Measurements from ENCODE around the gene BACE1.

BACE1 gene

DNA sequence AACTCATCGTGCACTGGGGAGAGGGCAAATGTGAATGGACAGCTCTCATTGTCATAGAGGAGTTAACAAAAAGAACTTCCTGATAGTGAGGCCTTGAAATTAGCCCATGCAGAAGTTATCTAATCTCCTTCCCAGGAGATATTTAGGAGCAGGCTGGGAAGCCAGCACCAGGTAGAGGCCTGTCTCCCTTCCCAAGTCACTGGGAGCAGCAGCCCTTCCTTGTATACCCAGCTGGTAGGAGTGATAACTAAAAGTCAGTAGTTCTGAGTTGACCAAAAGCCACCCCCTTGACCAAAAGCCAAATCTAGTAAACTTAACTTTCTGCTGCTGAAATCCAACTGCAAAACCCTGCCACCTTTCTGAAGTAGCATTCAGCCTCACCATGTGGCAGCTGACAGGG, 26.3 kb downstream of the BACE1 start:
- H3K4me3 ChIP-seq (ENCODE audit: low read depth, low read length): no peak overlapping the region
- TF ChIP-seq, protein P1, sequence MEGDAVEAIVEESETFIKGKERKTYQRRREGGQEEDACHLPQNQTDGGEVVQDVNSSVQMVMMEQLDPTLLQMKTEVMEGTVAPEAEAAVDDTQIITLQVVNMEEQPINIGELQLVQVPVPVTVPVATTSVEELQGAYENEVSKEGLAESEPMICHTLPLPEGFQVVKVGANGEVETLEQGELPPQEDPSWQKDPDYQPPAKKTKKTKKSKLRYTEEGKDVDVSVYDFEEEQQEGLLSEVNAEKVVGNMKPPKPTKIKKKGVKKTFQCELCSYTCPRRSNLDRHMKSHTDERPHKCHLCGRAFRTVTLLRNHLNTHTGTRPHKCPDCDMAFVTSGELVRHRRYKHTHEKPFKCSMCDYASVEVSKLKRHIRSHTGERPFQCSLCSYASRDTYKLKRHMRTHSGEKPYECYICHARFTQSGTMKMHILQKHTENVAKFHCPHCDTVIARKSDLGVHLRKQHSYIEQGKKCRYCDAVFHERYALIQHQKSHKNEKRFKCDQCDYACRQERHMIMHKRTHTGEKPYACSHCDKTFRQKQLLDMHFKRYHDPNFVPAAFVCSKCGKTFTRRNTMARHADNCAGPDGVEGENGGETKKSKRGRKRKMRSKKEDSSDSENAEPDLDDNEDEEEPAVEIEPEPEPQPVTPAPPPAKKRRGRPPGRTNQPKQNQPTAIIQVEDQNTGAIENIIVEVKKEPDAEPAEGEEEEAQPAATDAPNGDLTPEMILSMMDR (IDR thresholded peaks at IDR 0.05; ENCODE audit: insufficient read depth, low read depth, low read length, missing control alignments): no peak
- no peak for DNase-seq (ENCODE audit: low read depth)

DNA sequence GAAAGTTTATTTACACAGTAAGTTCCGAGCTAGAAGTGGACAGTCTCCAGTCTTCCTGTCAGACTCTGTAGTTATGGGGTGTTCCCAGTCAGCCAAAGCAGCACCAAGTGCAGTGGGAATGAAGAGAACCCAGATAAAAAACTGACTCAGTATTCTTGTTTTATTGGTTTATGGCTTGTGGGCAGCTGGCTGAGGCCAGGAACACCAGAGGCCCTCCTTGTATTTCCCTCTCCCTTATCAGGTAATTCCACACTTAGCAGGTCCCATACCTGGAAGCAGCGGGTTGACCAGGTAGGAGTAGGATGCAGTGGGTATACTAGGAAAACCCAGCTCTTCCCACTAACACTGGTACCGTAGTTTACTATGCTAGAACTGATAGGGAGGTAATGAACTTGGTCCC, 28.4 kb downstream of the BACE1 start:
- H3K4me3 ChIP-seq (ENCODE audit: low read depth, low read length): no peak overlapping the region
- TF ChIP-seq, protein P1 (IDR thresholded peaks at IDR 0.05; ENCODE audit: insufficient read depth, low read depth, low read length, missing control alignments): no peak
- DNase-seq (ENCODE audit: low read depth): no peak

DNA sequence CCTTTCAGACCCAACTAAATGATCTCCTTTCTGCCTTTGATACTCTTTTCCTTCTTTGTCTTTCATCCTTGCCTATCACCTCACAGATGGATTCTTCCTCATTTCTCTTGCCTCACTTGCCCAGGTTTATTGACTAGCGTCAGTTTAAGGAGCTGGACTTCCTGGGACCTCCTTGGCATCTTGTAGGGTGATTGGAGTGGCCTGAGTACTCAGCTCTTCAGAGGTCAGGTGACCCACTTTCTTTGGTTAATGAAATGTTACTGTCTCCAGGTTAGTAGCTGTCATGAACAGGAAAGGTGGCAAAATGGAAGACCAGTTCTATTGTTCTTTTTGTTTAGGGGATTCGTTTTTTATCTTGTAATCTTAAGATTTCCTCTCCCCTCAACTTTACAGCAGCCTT, 29.5 kb downstream of the BACE1 start:
- DNase-seq (ENCODE audit: low read depth): no peak
- TF ChIP-seq, protein P1 (IDR thresholded peaks at IDR 0.05; ENCODE audit: insufficient read depth, low read depth, low read length, missing control alignments): no peak
- no peak overlapping the region for H3K4me3 ChIP-seq (ENCODE audit: low read depth, low read length)

DNA sequence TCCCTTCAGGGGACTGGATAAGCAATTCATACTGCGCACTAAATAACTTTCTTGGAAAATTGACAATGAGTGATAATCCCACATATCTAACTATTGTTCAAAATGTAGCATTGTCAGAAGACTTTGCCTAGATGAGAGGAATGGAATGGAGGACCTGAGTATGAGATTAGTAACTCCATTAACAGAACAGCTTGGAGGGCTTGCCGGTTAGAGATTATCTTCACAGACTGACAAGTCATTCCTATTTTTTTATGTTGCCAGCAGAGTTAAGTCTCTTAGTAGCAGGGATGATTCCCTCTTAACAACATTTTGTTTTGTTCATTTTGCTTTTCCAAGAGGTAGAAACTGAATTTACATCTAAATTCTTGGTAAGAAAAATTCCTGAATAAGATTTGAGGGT, 32.0 kb downstream of the BACE1 start:
- no peak overlapping the region for H3K4me3 ChIP-seq (ENCODE audit: low read depth, low read length)
- TF ChIP-seq, protein P1 (IDR thresholded peaks at IDR 0.05; ENCODE audit: insufficient read depth, low read depth, low read length, missing control alignments): no peak
- no peak for DNase-seq (ENCODE audit: low read depth)

DNA sequence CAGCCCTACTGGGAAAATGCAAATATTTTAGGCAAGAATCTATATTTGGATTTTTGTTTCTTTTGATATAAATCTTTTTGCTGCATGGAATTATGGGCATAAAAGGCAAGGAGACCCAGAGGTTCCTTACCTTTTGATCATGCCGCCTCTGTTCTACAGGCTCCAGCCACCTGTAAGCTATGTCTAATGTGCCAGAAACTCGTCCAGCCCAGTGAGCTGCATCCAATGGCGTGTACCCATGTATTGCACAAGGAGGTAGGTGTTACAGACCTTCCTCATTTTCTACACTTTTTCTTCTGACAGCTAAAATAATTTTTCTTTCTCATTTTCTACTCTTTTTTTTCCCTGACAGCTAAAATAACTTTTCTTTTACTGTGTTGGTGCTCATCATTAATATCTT, 33.1 kb downstream of the BACE1 start:
- no peak for DNase-seq (ENCODE audit: low read depth)
- TF ChIP-seq, protein P1 (IDR thresholded peaks at IDR 0.05; ENCODE audit: insufficient read depth, low read depth, low read length, missing control alignments): no peak
- no peak overlapping the region for H3K4me3 ChIP-seq (ENCODE audit: low read depth, low read length)

DNA sequence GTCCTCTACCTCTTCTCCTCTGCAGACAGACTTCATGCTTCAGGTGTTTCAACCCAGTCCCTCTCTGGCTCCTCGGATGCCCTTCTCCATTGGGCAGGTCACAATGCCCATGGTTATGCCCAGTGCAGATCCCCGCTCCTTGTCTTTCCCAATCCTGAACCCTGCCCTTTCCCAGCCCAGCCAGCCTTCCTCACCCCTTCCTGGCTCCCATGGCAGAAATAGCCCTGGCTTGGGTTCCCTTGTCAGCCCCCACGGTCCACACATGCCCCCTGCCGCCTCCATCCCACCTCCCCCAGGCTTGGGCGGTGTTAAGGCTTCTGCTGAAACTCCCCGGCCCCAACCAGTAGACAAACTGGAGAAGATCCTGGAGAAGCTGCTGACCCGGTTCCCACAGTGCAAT, 34.2 kb downstream of the BACE1 start:
- no peak overlapping the region for H3K4me3 ChIP-seq (ENCODE audit: low read depth, low read length)
- TF ChIP-seq, protein P1 (IDR thresholded peaks at IDR 0.05; ENCODE audit: insufficient read depth, low read depth, low read length, missing control alignments): no peak
- no peak for DNase-seq (ENCODE audit: low read depth)

DNA sequence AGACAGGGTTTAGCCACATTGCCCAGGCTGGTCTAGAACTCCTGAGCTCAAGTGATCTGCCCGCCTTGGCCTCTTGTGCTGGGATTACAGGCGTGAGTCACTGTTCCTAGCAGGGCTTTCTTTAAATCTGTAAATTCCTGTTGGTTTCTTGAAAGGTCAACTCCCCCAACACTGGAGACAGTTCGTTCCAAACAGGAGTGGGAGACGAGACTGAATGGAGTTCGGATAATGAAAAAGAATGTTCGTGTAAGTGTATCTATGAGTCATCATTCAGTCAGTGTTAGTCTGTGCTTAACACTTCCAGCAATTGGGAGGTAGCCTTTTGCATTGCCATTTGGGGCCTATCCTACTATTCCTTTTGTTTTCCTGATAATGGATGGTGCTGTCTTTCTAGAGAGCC, 34.9 kb downstream of the BACE1 start:
- no peak overlapping the region for H3K4me3 ChIP-seq (ENCODE audit: low read depth, low read length)
- TF ChIP-seq, protein P1 (IDR thresholded peaks at IDR 0.05; ENCODE audit: insufficient read depth, low read depth, low read length, missing control alignments): no peak
- DNase-seq (ENCODE audit: low read depth): no peak

All from GM12865 (cell line).